MM.1S (cell line): ENCODE measurements around the gene POLR1A.

Experiments
- DNase-seq: peaks from one replicate; pipeline ENCODE4 v3.0.0-alpha.2; 2015
- H2AFZ ChIP-seq: fragments of 300-600 bp; sonication (generic); 2 replicates; pipeline ENCODE4 v1.6.0; 2016; ENCODE audit warnings: antibody characterized with exemption, low read length
- H3F3A ChIP-seq: fragments of 300-600 bp; sonication (generic); 2 replicates; pipeline ENCODE4 v1.6.1; 2016; ENCODE audit warnings: mild to moderate bottlenecking, antibody characterized with exemption, low read length, moderate library complexity, mixed read lengths; ENCODE audit not compliant: insufficient read depth
- H3K27ac ChIP-seq: fragments of 300-600 bp; sonication (generic); 2 replicates; pipeline ENCODE4 v1.5.1; 2016; ENCODE audit warnings: mild to moderate bottlenecking, low read length
- H3K27me3 ChIP-seq: fragments of 300-600 bp; sonication (generic); replicated peaks from 2 replicates; pipeline ENCODE4 v1.6.0; 2016; ENCODE audit warnings: low read length; ENCODE audit not compliant: insufficient read depth
- H3K36me3 ChIP-seq: fragments of 300-600 bp; sonication (generic); replicated peaks from 2 replicates; pipeline ENCODE4 v1.6.1; 2016; ENCODE audit warnings: mild to moderate bottlenecking, low read length, mixed read lengths; ENCODE audit not compliant: insufficient read depth
- H3K4me1 ChIP-seq: fragments of 300-600 bp; sonication (generic); 2 replicates; pipeline ENCODE4 v1.6.1; 2016; ENCODE audit warnings: low read length, mixed read lengths
- H3K4me2 ChIP-seq: fragments of 300-600 bp; sonication (generic); 2 replicates; pipeline ENCODE4 v1.6.0; 2016; ENCODE audit warnings: low read depth, low read length
- H3K4me3 ChIP-seq: fragments of 300-600 bp; sonication (generic); 2 replicates; pipeline ENCODE4 v1.5.1; 2016; ENCODE audit warnings: low read length, mixed read lengths
- H3K79me2 ChIP-seq: fragments of 300-600 bp; sonication (generic); 2 replicates; pipeline ENCODE4 v1.6.1; 2016; ENCODE audit warnings: mixed run types, low read length, mixed read lengths
- H3K9ac ChIP-seq: fragments of 300-600 bp; sonication (generic); 2 replicates; pipeline ENCODE4 v1.6.1; 2016; ENCODE audit warnings: low read length, mixed read lengths
- H3K9me2 ChIP-seq: fragments of 300-600 bp; sonication (generic); replicated peaks from 2 replicates; pipeline ENCODE4 v1.6.1; 2016; ENCODE audit warnings: mild to moderate bottlenecking, low read length, mixed read lengths; ENCODE audit not compliant: insufficient read depth
- H3K9me3 ChIP-seq: fragments of 300-600 bp; sonication (generic); replicated peaks from 2 replicates; pipeline ENCODE4 v1.6.1; 2016; ENCODE audit warnings: mild to moderate bottlenecking, low read length, mixed read lengths; ENCODE audit not compliant: insufficient read depth
- H4K20me1 ChIP-seq: fragments of 300-600 bp; sonication (generic); 2 replicates; pipeline ENCODE4 v1.6.1; 2016; ENCODE audit warnings: mild to moderate bottlenecking, low read length, moderate library complexity, mixed read lengths; ENCODE audit not compliant: insufficient read depth
- CTCF ChIP-seq: fragments of 300-600 bp; sonication (generic); IDR thresholded peaks from 2 replicates; pipeline ENCODE4 v1.5.1; 2016; ENCODE audit warnings: antibody characterized with exemption, low read length, mixed read lengths
- EZH2 ChIP-seq: fragments of 300-600 bp; sonication (generic); optimal IDR thresholded peaks from 2 replicates; pipeline ENCODE3; 2017; ENCODE audit warnings: low read depth, mild to moderate bottlenecking, antibody characterized with exemption, low read length, mixed read lengths
- EZH2phosphoT487 ChIP-seq: fragments of 300-600 bp; sonication (generic); IDR thresholded peaks from 2 replicates; pipeline ENCODE4 v1.6.1; 2018; ENCODE audit warnings: antibody characterized with exemption, low read length

POLR1A gene

GRCh38 chr2:86052676-86053075, 53.0 kb downstream of the POLR1A start:
- Histone ChIP-seq H3K9me3 (no peaks in the 10 kb centered on the region), H3F3A (no peaks in the 10 kb centered on the region), H3K9me2 (no peaks in the 10 kb centered on the region), H3K9ac (no peak overlapping the region), H3K79me2 (no peaks in the 10 kb centered on the region), H3K4me2 (no peak overlapping the region), H3K4me3 (no peak overlapping the region), H3K4me1 (no peaks in the 10 kb centered on the region), H3K27ac (no peak overlapping the region), H3K27me3 (no peaks in the 10 kb centered on the region), H4K20me1 (no peaks in the 10 kb centered on the region), H3K36me3 (no peaks in the 10 kb centered on the region), H2AFZ (no peak overlapping the region)
- no peak for TF ChIP-seq EZH2phosphoT487
- no peak for DNase-seq

DNA sequence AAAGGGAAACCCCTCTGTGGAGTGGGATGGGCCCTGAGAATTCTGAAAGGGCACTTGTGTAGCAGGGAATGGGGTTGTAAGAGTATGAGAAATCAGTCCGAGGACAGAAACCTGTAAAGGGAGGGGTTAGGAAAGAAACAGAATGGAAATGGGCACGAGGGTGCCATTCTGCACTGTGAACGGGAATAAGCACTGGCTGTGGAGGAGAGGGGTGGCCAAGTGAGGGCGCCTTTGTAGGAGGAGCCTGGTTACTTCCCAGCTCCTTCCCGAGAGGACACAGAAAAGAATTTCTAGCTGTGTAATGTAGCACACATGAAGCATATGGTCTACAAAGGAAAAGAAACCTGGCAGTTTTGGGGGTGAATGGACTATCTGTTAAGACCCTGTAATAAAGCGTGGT, 53.4 kb downstream of the POLR1A start:
- Histone ChIP-seq H3K9ac (no peak overlapping the region), H3K4me1 (no peaks in the 10 kb centered on the region), H2AFZ (no peak overlapping the region), H3K4me2 (no peak overlapping the region), H3K27ac (no peak overlapping the region), H3K36me3 (no peaks in the 10 kb centered on the region), H3K79me2 (no peaks in the 10 kb centered on the region), H3K9me2 (no peaks in the 10 kb centered on the region), H3K27me3 (no peaks in the 10 kb centered on the region), H3K4me3 (no peak overlapping the region), H3K9me3 (no peaks in the 10 kb centered on the region), H3F3A (no peaks in the 10 kb centered on the region), H4K20me1 (no peaks in the 10 kb centered on the region)
- no peak for TF ChIP-seq EZH2phosphoT487
- TF ChIP-seq EZH2, result no peak
- no peak for TF ChIP-seq CTCF
- no peak for DNase-seq

- no peak overlapping the region for H2AFZ ChIP-seq
- H3K36me3 ChIP-seq, result peaks cover 2% of the 10 kb centered on the region; the same call in 1 of the 2 replicates
- H3K9ac ChIP-seq, result no peak overlapping the region
- no peaks in the 10 kb centered on the region for H3F3A ChIP-seq
- H3K9me3 ChIP-seq, result no peaks in the 10 kb centered on the region
- no peak overlapping the region for H3K4me2 ChIP-seq
- TF ChIP-seq CTCF (no peak), EZH2phosphoT487 (no peak), EZH2 (no peak)
- H3K79me2 ChIP-seq, result no peaks in the 10 kb centered on the region
- no peaks in the 10 kb centered on the region for H4K20me1 ChIP-seq
- no peak overlapping the region for H3K27ac ChIP-seq
- no peaks in the 10 kb centered on the region for H3K27me3 ChIP-seq
- H3K4me3 ChIP-seq, result no peak overlapping the region
- no peaks in the 10 kb centered on the region for H3K4me1 ChIP-seq
- no peak for DNase-seq
- H3K9me2 ChIP-seq, result no peaks in the 10 kb centered on the region
These were observed 55.4 kb downstream of the POLR1A start for GRCh38 chr2:86050301-86050700.

- no peak for DNase-seq
- Histone ChIP-seq H4K20me1 (no peaks in the 10 kb centered on the region), H3K4me3 (no peak overlapping the region), H3K79me2 (no peaks in the 10 kb centered on the region), H3F3A (no peaks in the 10 kb centered on the region), H2AFZ (no peak overlapping the region), H3K9me2 (no peaks in the 10 kb centered on the region), H3K4me2 (no peak overlapping the region), H3K36me3 (peaks cover 3% of the 10 kb centered on the region; the same call in 1 of the 2 replicates), H3K9me3 (no peaks in the 10 kb centered on the region), H3K4me1 (no peaks in the 10 kb centered on the region), H3K27ac (no peak overlapping the region), H3K9ac (no peak overlapping the region), H3K27me3 (no peaks in the 10 kb centered on the region)
- no peak for TF ChIP-seq EZH2phosphoT487
- TF ChIP-seq CTCF, result no peak
- no peak for TF ChIP-seq EZH2
These were observed 56.2 kb downstream of the POLR1A start for GRCh38 chr2:86049529-86049928.
